HG03565 (cell line): ENCODE measurements around the gene EFL1.

Experiments used
- ATAC-seq: cut with Tn5 transposase; IDR thresholded peaks from one replicate; pipeline ENCODE4 v1.9.1; 2021; ENCODE audit warnings: mild to moderate bottlenecking, moderate library complexity; ENCODE audit not compliant: unreplicated experiment

Gene EFL1

DNA sequence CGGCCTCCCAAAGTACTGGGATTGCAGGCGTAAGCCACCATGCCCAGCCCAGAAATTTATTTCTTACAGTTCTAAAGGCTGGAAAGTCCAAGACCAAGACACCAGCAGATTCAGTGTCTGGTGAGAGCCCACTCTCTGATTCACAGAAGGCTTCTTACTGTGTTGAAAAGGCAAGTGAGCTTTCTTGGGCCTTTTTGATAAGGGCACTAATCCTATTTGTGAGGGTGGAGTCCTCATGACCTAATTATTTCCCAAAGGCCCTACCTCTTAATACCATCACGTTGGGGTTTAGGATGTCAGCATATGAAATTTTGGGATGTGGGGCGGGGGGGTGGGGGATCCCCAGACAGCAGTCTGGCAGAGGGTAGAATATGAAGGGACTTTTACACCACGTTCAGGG lies 169.2 kb downstream of the EFL1 start:
- no peak for ATAC-seq

DNA sequence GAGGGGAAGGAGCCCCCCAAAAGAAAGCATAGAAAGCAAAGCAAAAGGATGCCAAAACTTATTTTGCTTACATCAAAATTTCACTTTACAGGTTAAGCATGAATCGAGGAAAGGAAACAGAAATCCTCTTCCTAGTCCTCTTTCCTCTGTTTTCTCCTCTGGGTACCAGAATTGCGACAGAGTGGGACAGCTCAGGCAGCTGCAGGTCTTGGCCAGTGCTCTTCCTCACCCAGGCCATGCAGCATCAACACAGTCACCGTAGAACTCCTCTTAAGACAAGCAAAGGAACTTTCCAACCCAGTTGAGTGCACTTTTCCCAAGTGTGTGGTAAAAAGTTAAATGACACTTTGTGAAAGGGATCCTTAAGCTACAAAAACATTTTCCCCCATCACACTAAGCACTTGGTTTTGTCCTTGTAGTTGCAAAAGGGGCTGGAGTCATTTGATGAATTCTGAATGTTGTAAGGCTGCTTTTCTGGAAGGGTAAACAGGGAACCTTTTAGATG lies 170.8 kb downstream of the EFL1 start:
- ATAC-seq: no peak

DNA sequence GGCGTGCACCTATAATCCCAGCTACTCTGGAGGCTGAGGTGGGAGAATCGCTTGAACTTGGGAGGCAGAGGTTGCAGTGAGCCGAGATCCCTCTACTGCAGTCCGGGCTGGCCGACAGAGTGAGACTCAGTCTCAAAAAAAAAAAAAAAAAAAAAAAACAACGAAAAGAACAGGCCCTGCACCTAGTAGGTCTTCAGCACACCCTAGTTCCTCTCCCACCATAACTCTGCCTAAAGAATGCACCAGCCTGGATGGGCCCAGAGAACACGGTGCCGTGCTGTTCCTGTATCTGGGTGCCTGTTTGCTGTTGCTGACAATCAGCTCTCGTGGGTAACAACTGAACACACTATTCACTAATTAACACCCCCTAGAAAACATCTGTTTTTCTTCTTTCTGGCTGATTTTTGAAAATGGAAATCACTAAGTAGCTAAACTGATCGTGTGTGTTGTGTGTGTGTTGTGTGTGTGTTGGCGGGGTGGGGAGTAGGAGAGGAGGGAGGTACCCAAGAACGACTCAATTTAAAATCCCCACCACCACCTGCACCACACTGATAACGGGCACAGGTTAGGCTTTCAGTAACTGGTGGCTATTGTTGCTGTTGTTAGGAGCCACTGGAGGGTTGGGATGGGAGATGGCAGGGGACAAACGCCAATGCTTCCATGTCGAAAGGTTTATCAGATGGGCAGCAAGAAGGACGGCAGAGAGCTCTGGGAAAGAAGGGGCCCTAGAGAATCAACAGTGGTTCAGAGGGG lies 176.1 kb downstream of the EFL1 start:
- no peak for ATAC-seq

DNA sequence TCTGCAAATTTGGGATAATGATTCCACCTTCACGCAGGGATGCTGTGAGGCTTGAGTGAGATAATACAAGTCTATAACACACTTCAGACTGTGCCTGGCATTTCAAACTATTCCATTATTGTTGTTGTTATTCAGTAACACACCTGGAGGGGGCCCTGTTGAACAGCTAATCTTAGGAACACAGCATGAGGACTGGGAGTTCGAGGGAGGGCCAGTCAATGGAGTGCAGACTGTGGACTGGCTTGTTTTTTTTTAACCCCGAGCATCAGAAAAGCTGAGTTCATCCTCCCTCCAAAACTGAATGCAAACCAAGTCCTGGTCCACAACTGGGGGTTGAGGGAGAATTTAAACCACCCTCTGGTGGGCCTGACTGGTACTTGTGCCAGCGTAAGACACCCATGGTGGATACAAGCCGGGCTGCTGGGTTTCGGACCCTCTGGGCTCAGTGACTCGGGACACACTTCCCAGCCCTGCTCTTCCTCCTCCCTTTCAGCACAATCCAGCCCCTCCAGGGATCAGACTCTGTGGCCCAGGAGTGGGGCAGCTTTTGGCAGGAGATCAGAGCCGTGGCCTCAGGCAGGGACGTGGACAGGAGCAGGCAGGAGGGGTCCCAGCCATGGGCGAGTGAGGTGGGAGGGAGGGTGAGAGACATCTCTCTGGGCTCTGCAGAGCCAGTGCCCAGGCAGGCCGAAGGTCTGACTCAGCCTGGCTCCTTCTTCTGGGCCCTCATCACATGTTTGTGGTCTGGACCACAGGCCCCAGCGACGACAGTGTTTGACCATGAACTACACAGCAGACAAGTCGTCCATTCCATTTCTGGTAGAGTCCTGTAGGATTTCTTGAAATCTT lies 180.4 kb downstream of the EFL1 start:
- ATAC-seq: no peak

DNA sequence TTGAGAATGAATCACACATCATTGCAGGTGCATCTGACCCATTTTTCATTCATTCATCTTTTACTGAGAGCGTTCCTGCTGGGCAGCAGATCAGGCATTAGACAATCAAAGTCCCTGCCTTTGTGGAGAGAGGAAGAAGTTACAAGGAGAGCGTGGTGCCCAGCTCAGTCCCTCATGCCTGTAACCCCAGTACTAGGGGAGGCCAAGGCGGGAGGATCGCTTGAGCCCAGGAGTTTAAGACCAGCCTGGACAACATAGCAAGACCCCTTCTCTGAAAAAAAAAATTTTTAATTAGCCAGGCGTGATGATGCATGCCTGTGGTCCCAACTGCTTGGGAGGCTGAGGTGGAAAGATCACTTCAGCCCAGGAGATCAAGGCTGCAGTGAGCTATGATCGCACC lies 181.8 kb downstream of the EFL1 start:
- ATAC-seq: no peak
